A549 (cell line): ENCODE measurements around the gene GRIK2. TPM values are rescaled to one million over a fixed set of nuclear protein-coding genes. Genes with fewer than 3 reads are reported as not detected.

Source experiments
- ATAC-seq, 2 experiments: fragments of 200-7000 bp in 1 of 2; fragments of >200 bp in 1 of 2; cut with Nextera tagmentation in 1 of 2; cut with Tn5 transposase in 1 of 2; 3 replicates each; pipeline versions ENCODE4 v1.8.0 to v1.9.1; 2018 to 2020; ENCODE audit warnings: mild to moderate bottlenecking in 1 of 2, moderate library complexity in 1 of 2
- CTCF ChIA-PET: fragments of 300-600 bp; sonication (Branson Sonifier 250); formaldehyde crosslinking; extraction: SDS; loops from one replicate; lab custom pipeline; 2021; ENCODE audit warnings: antibody characterized with exemption, inconsistent platforms; lab: Yijun Ruan, JAX
- POLR2A ChIA-PET: fragments of 350-600 bp; formaldehyde crosslinking; extraction: SDS; loops from one replicate; lab custom pipeline; 2021; ENCODE audit warnings: antibody characterized with exemption, inconsistent platforms; lab: Yijun Ruan, JAX
- DNase-seq, 2 experiments: peaks; one replicate each; pipeline versions ENCODE4 v3.0.0 to v3.0.0-alpha.2; 2011 to 2016; ENCODE audit warnings: low read depth in 1 of 2, low spot score in 1 of 2
- FAIRE-seq: peaks from 2 replicates; lab custom pipeline; 2011; peaks lifted over from hg19 to GRCh38; lab: Jason Lieb, UNC
- H3K27ac ChIP-seq, 2 experiments: fragments of >200 bp; sonication (Bioruptor Twin); formaldehyde crosslinking; 3 replicates each; pipeline ENCODE4 v1.5.1; 2016 to 2017
- H3K4me1 ChIP-seq: fragments of >200 bp; sonication (Bioruptor Twin); formaldehyde crosslinking; 3 replicates; pipeline ENCODE4 v1.6.1; 2016
- H3K4me2 ChIP-seq: fragments of >200 bp; sonication (Bioruptor Twin); formaldehyde crosslinking; 3 replicates; pipeline ENCODE4 v1.6.1; 2016
- H3K4me3 ChIP-seq: fragments of >200 bp; sonication (Bioruptor Twin); formaldehyde crosslinking; 3 replicates; pipeline ENCODE4 v1.5.1; 2016
- H3K9me3 ChIP-seq: fragments of >200 bp; sonication (Bioruptor Twin); formaldehyde crosslinking; 3 replicates; pipeline ENCODE4 v1.6.1; 2016
- BCL3 ChIP-seq: fragments of >200 bp; sonication (Bioruptor Twin); formaldehyde crosslinking; IDR thresholded peaks from 3 replicates; pipeline ENCODE4 v1.6.1; 2016
- BHLHE40 ChIP-seq: IDR thresholded peaks from 2 replicates; pipeline ENCODE4 v1.6.1; 2012; ENCODE audit warnings: low read depth, low read length, inconsistent platforms
- CHD4 ChIP-seq: fragments of 200-600 bp; sonication (generic); IDR thresholded peaks from 2 replicates; pipeline ENCODE4 v1.6.1; 2016; ENCODE audit warnings: antibody characterized with exemption, mild to moderate bottlenecking, borderline replicate concordance
- CTCF ChIP-seq: fragments of >200 bp; sonication (Bioruptor Twin); formaldehyde crosslinking; IDR thresholded peaks from 3 replicates; pipeline ENCODE4 v1.5.1; 2016
- E2F6 ChIP-seq: IDR thresholded peaks from 2 replicates; pipeline ENCODE4 v1.6.1; 2012; ENCODE audit warnings: low read depth, borderline replicate concordance
- EHF ChIP-seq: fragments of 250-450 bp; sonication (Bioruptor Pico); IDR thresholded peaks from 2 replicates; pipeline ENCODE4 v1.5.0; 2020; ENCODE audit warnings: mild to moderate bottlenecking
- EHMT2 ChIP-seq: fragments of 200-600 bp; sonication (generic); IDR thresholded peaks from 2 replicates; pipeline ENCODE4 v1.6.1; 2016; ENCODE audit warnings: antibody characterized with exemption, low read depth, mild to moderate bottlenecking, moderate library complexity
- EP300 ChIP-seq, 2 experiments: fragments of >200 bp; sonication (Bioruptor Twin); formaldehyde crosslinking; IDR thresholded peaks; 2 replicates in 1 of 2; 3 replicates in 1 of 2; pipeline ENCODE4 v1.6.1; 2016 to 2017
- FOSB ChIP-seq: fragments of 250-450 bp; sonication (Bioruptor Pico); IDR thresholded peaks from 2 replicates; pipeline ENCODE4 v1.5.0; 2020; ENCODE audit warnings: mild to moderate bottlenecking, moderate library complexity
- GATA3 ChIP-seq: IDR thresholded peaks from 2 replicates; pipeline ENCODE4 v1.6.1; 2012; ENCODE audit warnings: borderline replicate concordance
- HEYL ChIP-seq: fragments of 250-450 bp; sonication (Bioruptor Pico); IDR thresholded peaks from 2 replicates; pipeline ENCODE4 v1.8.0; 2021; ENCODE audit warnings: mild to moderate bottlenecking, moderate library complexity
- HOXB13 ChIP-seq: fragments of 250-450 bp; sonication (Bioruptor Pico); IDR thresholded peaks from 2 replicates; pipeline ENCODE4 v1.5.0; 2020; ENCODE audit warnings: low read depth, mild to moderate bottlenecking, moderate library complexity
- JUNB ChIP-seq: fragments of >200 bp; sonication (Bioruptor Twin); formaldehyde crosslinking; IDR thresholded peaks from 2 replicates; pipeline ENCODE4 v1.6.1; 2016
- KDM1A ChIP-seq: fragments of 200-600 bp; sonication (generic); IDR thresholded peaks from 2 replicates; pipeline ENCODE4 v1.6.1; 2016; ENCODE audit warnings: low read depth, mild to moderate bottlenecking
- KDM5A ChIP-seq: fragments of 200-600 bp; sonication (generic); IDR thresholded peaks from 2 replicates; pipeline ENCODE4 v1.6.1; 2016; ENCODE audit warnings: antibody characterized with exemption, mild to moderate bottlenecking
- MYC ChIP-seq: IDR thresholded peaks from 2 replicates; pipeline ENCODE4 v1.6.1; 2012; ENCODE audit warnings: mild to moderate bottlenecking, inconsistent platforms, low read length, improper control_type of control experiment, borderline replicate concordance
- NR3C1 ChIP-seq: fragments of >200 bp; sonication (Bioruptor Twin); formaldehyde crosslinking; IDR thresholded peaks from 3 replicates; pipeline ENCODE4 v1.6.1; 2017
- PHF8 ChIP-seq: fragments of 200-600 bp; sonication (generic); IDR thresholded peaks from 2 replicates; pipeline ENCODE4 v1.6.1; 2016; ENCODE audit warnings: low read depth, mild to moderate bottlenecking, antibody characterized with exemption, moderate library complexity, borderline replicate concordance
- POLR2AphosphoS2 ChIP-seq: conservative IDR thresholded peaks from 2 replicates; pipeline ENCODE4 v1.6.1; 2012; ENCODE audit warnings: low read length, improper control_type of control experiment, inconsistent platforms
- RAD21 ChIP-seq, 2 experiments: fragments of >200 bp in 1 of 2; sonication (Bioruptor Twin) in 1 of 2; formaldehyde crosslinking in 1 of 2; IDR thresholded peaks in 1 of 2; conservative IDR thresholded peaks in 1 of 2; 2 replicates in 1 of 2; 3 replicates in 1 of 2; pipeline ENCODE4 v1.6.1; 2012 to 2018; ENCODE audit warnings: inconsistent platforms in 1 of 2
- RARB ChIP-seq: fragments of 250-450 bp; sonication (Bioruptor Pico); IDR thresholded peaks from 2 replicates; pipeline ENCODE4 v1.8.0; 2021; ENCODE audit warnings: mild to moderate bottlenecking, moderate library complexity
- SREBF2 ChIP-seq: fragments of 450-650 bp; IDR thresholded peaks from 2 replicates; pipeline ENCODE4 v1.6.1; 2014; ENCODE audit warnings: mild to moderate bottlenecking, moderate library complexity
- TFCP2L1 ChIP-seq: fragments of 250-450 bp; sonication (Bioruptor Pico); IDR thresholded peaks from 2 replicates; pipeline ENCODE4 v1.5.0; 2021; ENCODE audit warnings: mild to moderate bottlenecking
- ZNF302 ChIP-seq: fragments of 250-450 bp; sonication (Bioruptor Pico); IDR thresholded peaks from 2 replicates; pipeline ENCODE4 v1.9.0; 2021; ENCODE audit warnings: inconsistent platforms, mild to moderate bottlenecking, moderate library complexity
- WGBS: methylation state at CpG from one replicate; pipeline ENCODE4 v1.1.6; 2017; ENCODE audit errors: missing lambda C conversion rate; 5-methylcytosine and 5-hydroxymethylcytosine counted together
- polyA plus RNA-seq, 4 experiments: library from polyadenylated mRNA; depleted of rRNA in 3 of 4; stranded (reverse); fragments of >200 nt; fragmentation: RNase III in 1 of 4; extraction: RNeasy Plus Mini Kit Qiagen cat#74134 plus additional on column Dnase treatment in 1 of 4; gene quantifications; 2 replicates in 3 of 4; 3 replicates in 1 of 4; pipeline ENCODE4 v1.2.3, GENCODE V29; 2011 to 2017
- TF ChIP-seq, protein P1 (sequence below): IDR thresholded peaks from 2 replicates; pipeline ENCODE4 v1.6.1; 2012

Gene GRIK2
- polyA plus RNA-seq, 2 of the 4 experiments (the other 2 are of a cell fraction), result 0.56 to 0.65 TPM

DNA sequence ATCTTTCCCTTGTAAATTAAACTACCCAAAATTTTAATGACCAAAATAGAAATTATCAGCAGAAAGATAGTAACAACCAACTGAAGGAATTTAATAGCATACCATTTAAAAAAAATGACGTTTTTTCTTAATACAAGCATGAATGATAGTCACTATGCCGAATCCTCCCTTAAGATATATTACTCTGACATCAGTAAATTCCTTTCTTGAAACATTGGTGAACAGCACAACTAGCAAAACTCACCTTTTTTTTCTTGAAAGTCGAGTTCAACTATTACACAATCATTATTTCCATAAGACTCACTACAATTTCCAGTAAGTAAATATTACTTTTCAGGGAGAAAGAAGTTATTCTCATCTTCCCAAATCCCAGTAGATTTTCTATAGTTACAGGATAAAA lies 433.2 kb downstream of the GRIK2 start:
- WGBS, result 3% methylated on average over 3 of the region's 3 CpGs
- no peak for ATAC-seq
- no peaks in the 10 kb centered on the region for H3K4me1 ChIP-seq
- no peak overlapping the region for H3K4me2 ChIP-seq
- POLR2A ChIA-PET, result no interaction called here
- TF ChIP-seq JUNB, result no peak
- no peak for TF ChIP-seq MYC
- TF ChIP-seq KDM1A, result no peak
- no peak for TF ChIP-seq BCL3
- no peak for TF ChIP-seq CTCF
- TF ChIP-seq EHF (CRISPR knock-in tag), result no peak
- TF ChIP-seq TFCP2L1 (CRISPR knock-in tag), result no peak
- no peak for TF ChIP-seq EP300 (IDR thresholded peaks at IDR 0.05)
- no peak for TF ChIP-seq POLR2AphosphoS2
- TF ChIP-seq HOXB13 (CRISPR knock-in tag), result no peak
- no peak for TF ChIP-seq HEYL (CRISPR knock-in tag)
- TF ChIP-seq BHLHE40, result no peak
- no peak for TF ChIP-seq E2F6
- no peak for TF ChIP-seq FOSB
- TF ChIP-seq KDM5A, result no peak
- no peak for TF ChIP-seq CHD4
- TF ChIP-seq RAD21 (conservative IDR thresholded peaks at IDR 0.05 in 1 of 2, IDR thresholded peaks at IDR 0.05 in 1 of 2), result no peak
- no peak for TF ChIP-seq EHMT2
- TF ChIP-seq PHF8, result no peak
- TF ChIP-seq, all 56 proteins: peak for 0
- DNase-seq (no peak), FAIRE-seq (no peak)
- Histone ChIP-seq H3K4me3 (no peak overlapping the region), H3K27ac (no peak overlapping the region), H3K9me3 (no peaks in the 10 kb centered on the region)
- CTCF ChIA-PET, result no interaction called here

DNA sequence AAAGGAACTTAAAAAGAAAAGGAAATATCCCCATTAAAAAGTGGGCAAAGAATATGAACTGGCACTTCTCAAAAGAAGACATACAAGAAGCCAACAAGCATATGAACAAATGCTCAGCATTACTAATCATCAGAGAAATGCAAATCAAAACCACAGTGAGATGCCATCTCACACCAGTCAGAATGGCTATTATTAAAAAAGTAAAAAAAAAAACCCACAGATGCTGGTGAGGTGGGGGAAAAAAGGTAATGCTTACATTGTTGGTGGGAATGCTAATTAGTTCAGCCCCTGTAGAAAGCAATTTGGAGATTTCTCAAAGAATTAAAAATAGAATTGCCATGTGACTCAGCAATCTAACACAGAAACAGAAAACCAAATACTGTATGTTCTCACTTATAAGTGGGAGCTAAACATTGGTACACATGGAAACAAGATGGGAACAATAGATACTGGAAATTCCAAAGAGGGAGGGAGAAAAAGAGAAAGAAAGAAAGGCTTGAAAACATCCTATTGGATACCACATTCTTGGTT lies 437.1 kb downstream of the GRIK2 start:
- POLR2A ChIA-PET, result no interaction called here
- Histone ChIP-seq H3K4me2 (no peak overlapping the region), H3K27ac (no peak overlapping the region), H3K4me3 (no peak overlapping the region), H3K4me1 (no peaks in the 10 kb centered on the region), H3K9me3 (no peaks in the 10 kb centered on the region)
- ATAC-seq, result no peak
- CTCF ChIA-PET, result no interaction called here
- no peak for FAIRE-seq
- DNase-seq, result no peak
- TF ChIP-seq CTCF (no peak), GATA3 (no peak), EP300 (IDR thresholded peaks at IDR 0.05) (no peak), NR3C1 (no peak), JUNB (no peak), SREBF2 (no peak), RARB (CRISPR knock-in tag) (no peak), EHF (CRISPR knock-in tag) (no peak), ZNF302 (CRISPR knock-in tag) (no peak)
- TF ChIP-seq, protein P1, sequence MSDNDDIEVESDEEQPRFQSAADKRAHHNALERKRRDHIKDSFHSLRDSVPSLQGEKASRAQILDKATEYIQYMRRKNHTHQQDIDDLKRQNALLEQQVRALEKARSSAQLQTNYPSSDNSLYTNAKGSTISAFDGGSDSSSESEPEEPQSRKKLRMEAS, result no peak
